ENCODE results near the gene PEPD. TPM values are rescaled to one million over a fixed set of nuclear protein-coding genes. Genes with fewer than 3 reads are reported as not detected.

Gene PEPD
- total and polyA plus RNA-seq, 2 of the 4 experiments (the other 2 are of a cell fraction): 36.7 to 88.4 TPM

- no peaks in the 10 kb centered on the region for H3K36me3 ChIP-seq (ENCODE audit: control insufficient read depth, insufficient read depth, low read length)
- no peak overlapping the region for H3K4ac ChIP-seq (ENCODE audit: low read depth, low read length)
- DNase-seq (no peak), ATAC-seq (ENCODE audit: low read depth) (no peak)
- H3K4me1 ChIP-seq (ENCODE audit: control insufficient read depth, insufficient read depth, low read length): no peaks in the 10 kb centered on the region
- BruUV-seq (replicated peaks): no TSS peak
- no peak overlapping the region for H3K56ac ChIP-seq (ENCODE audit: extremely low read depth, insufficient read depth, low read length)
- POLR2A ChIA-PET (ENCODE audit: unreplicated experiment): no interaction called here
- no peak overlapping the region for H4K5ac ChIP-seq (ENCODE audit: low read depth, low read length)
- no peak overlapping the region for H3K9ac ChIP-seq (ENCODE audit: low read depth, low read length)
- H3K9me3 ChIP-seq (ENCODE audit: control insufficient read depth, insufficient read depth, low read length): no peaks in the 10 kb centered on the region
- 91% methylated on average over 4 of the region's 18 CpGs; no CpG with 5 or more reads in 1 of the 2 experiments for WGBS, 2 experiments (ENCODE audit: extremely low coverage in 2 of 2, insufficient read length in 1 of 2)
- H3K18ac ChIP-seq (ENCODE audit: low read depth, low read length): no peak overlapping the region
- no peak overlapping the region for H3K23ac ChIP-seq (ENCODE audit: low read depth, low read length)
- H2AFZ ChIP-seq (replicated peaks; ENCODE audit: low read length, poor library complexity): no peak overlapping the region
- H2BK15ac ChIP-seq (ENCODE audit: low read depth, low read length): no peak overlapping the region
- CTCF ChIA-PET: no interaction called here
- H2BK20ac ChIP-seq (ENCODE audit: low read depth, low read length): no peak overlapping the region
- H4K20me1 ChIP-seq (ENCODE audit: insufficient read depth, low read length): peaks cover 1% of the 10 kb centered on the region; the same call in 1 of the 2 replicates
- no peak overlapping the region for H2BK5ac ChIP-seq (ENCODE audit: low read depth, low read length, poor library complexity, severe bottlenecking)
- no peak overlapping the region for H2BK120ac ChIP-seq (ENCODE audit: low read depth, low read length)
- H3K27ac ChIP-seq (ENCODE audit: insufficient read depth, low read length): no peak overlapping the region
- no peak overlapping the region for H2AK5ac ChIP-seq (ENCODE audit: low read depth, low read length)
- H2AK9ac ChIP-seq (replicated peaks; ENCODE audit: low read depth, low read length, poor library complexity): no peak overlapping the region
- H3K9me1 ChIP-seq (ENCODE audit: insufficient read depth, low read length): no peaks in the 10 kb centered on the region
- H3K79me1 ChIP-seq (ENCODE audit: low read depth in 1 of 2, low read length in 2 of 2): no peaks in the 10 kb centered on the region
- in situ Hi-C loops (cut with MboI; ENCODE audit: low sequenced_read_pairs): no loop called here
- no peak overlapping the region for H4K91ac ChIP-seq (ENCODE audit: insufficient read depth, low read depth, low read length)
- intact Hi-C loops (cut with micrococcal nuclease): no loop called here
- no peak overlapping the region; the same call in 1 of the 2 replicates for H3K14ac ChIP-seq (replicated peaks; ENCODE audit: low read depth, low read length)
- no peak overlapping the region for H3K4me3 ChIP-seq (ENCODE audit: insufficient read depth, low read depth, low read length)
- no peak overlapping the region for H4K8ac ChIP-seq (ENCODE audit: low read depth in 2 of 2, low read length in 2 of 2)
- TF ChIP-seq CHD1 (IDR thresholded peaks at IDR 0.05; ENCODE audit: low read depth, low read length) (no peak), SMC3 (IDR thresholded peaks at IDR 0.05; ENCODE audit: low read depth, low read length) (no peak), USF2 (IDR thresholded peaks at IDR 0.05; ENCODE audit: low read depth, low read length) (no peak), MAFK (IDR thresholded peaks at IDR 0.05; ENCODE audit: low read depth, low read length) (no peak), BHLHE40 (IDR thresholded peaks at IDR 0.05; ENCODE audit: low read depth, low read length) (no peak), CTCF (conservative IDR thresholded peaks at IDR 0.05; ENCODE audit: low read depth, low read length) (no peak), ELK1 (IDR thresholded peaks at IDR 0.05; ENCODE audit: borderline replicate concordance, low read depth, low read length) (no peak), MAZ (IDR thresholded peaks at IDR 0.05; ENCODE audit: borderline replicate concordance, low read depth, low read length) (no peak), NFE2L2 (IDR thresholded peaks at IDR 0.05; ENCODE audit: low read depth, low read length) (no peak), POLR2A (IDR thresholded peaks at IDR 0.05; ENCODE audit: low read depth, low read length) (no peak), FOS (IDR thresholded peaks at IDR 0.05; ENCODE audit: low read depth, low read length) (no peak), RFX5 (IDR thresholded peaks at IDR 0.05; ENCODE audit: low read depth, low read length) (no peak), MXI1 (IDR thresholded peaks at IDR 0.05; ENCODE audit: borderline replicate concordance, low read depth, low read length) (no peak), RAD21 (IDR thresholded peaks at IDR 0.05; ENCODE audit: low read length) (no peak), CEBPB (IDR thresholded peaks at IDR 0.05; ENCODE audit: low read depth, low read length) (no peak), RCOR1 (IDR thresholded peaks at IDR 0.05; ENCODE audit: insufficient replicate concordance, low read length) (no peak)
- dilution Hi-C loops (cut with HindIII; ENCODE audit: low sequenced_read_pairs, unreplicated experiment): no loop called here
- no peaks in the 10 kb centered on the region for H3K27me3 ChIP-seq (ENCODE audit: control insufficient read depth, insufficient read depth, low read length)
- H3K4me2 ChIP-seq (ENCODE audit: low read depth, low read length): no peak overlapping the region
Observed at GRCh38 chr19:33402421-33403220, 119.0 kb downstream of the PEPD start.
